Stimulated activated CD8-positive, alpha-beta memory T cell treated with anti-CD3 and anti-CD28 coated beads, Interleukin-15, amount 100 ng/mL, for 24 hours (primary cell): Measurements from ENCODE around the gene SERPINF2.
"Not testable (repeated sequence)": the region's sequence is repeated elsewhere in the genome, so short reads cannot be mapped to it uniquely, and the experiment has no call there.

Experiments
- DNase-seq: peaks from one replicate; pipeline ENCODE4 v3.0.0-alpha.2; 2020; ENCODE audit warnings: low read depth

The SERPINF2 gene

DNA sequence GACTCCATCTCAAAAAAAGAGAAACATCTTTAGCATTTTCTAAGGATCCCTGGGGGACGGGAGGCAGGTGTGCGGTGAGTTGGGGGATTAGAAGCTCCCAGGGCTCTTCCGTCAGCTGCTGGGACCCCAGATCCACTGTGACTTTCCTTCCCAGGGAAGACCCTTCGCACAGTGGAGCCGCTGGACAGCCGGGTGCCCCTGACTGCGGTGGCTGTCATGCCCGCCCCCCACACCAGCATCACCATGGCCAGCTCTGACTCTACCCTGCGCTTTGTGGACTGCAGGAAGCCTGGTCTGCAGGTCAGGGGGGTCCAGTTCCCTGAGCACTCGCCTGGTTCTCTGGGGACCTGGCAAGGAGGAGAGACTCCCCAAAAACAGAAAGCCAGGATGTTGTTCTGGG is 7.3 kb upstream of the SERPINF2 start:
- DNase-seq = no peak

DNA sequence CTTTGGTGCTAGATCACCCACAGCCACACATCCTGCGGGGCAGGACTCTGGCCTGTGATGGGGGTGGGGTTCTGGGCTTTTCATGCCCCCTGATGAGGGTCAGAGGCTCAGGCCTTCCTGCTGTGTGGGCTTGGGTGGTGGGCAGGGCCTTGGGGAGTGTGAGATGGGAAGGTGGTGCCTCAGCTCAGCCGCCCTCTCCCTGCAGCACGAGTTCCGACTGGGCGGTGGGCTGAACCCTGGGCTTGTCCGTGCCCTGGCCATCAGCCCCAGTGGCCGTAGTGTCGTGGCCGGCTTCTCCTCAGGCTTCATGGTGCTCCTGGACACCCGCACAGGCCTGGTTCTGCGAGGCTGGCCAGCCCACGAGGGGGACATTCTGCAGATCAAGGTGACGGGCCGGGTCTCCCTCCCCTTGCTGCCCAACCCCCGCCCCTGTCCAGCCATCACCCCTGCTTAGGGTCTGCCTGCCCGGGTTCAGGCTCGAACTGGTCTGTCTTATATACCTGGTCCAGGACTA is 6.8 kb upstream of the SERPINF2 start:
- no peak for DNase-seq

DNA sequence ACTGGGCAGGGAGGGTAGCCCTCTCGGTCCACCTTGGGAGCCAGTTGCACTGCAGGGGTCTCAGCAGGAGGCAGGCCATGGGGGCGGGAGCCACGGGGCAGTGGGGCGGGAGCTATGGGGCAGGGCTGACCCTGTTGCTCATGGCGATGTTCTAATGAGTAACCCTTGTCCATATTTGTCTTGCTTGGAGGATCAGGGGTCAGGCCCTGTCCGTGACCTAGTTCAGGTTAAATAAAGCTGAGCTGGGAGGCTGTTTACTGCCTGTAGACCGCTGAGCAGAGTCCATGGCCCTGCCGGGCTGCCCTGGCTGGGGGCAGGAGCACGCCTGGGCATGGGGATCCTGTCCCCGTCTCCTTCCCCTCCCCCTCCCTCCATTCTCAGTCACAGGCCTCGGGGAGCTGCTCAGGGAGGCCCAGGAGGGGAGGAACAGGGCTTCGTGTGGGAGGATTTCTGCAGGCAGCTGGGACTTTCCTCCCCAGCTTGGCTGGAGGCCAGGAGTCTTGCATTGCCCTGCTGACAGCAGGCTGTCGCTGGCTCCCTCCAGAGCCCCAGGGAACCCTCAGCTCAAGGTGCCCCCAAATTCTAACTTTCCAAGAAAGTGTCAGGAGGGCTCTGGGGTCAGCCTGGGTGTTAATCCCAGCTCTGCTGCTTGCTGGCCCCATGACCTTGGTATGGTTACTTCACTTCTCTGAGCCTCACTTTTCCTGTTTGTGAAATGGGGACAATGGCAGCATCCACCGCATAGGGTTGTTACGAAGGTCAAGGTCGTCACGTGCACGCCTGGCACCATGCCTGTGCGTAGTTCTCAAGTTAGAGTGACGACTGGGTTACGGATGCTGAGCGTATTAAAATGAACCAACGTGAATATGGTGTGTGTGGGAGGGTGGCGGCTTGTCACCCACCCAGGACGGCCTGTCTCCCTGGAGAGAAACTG is 6.1 kb upstream of the SERPINF2 start:
- no peak for DNase-seq

DNA sequence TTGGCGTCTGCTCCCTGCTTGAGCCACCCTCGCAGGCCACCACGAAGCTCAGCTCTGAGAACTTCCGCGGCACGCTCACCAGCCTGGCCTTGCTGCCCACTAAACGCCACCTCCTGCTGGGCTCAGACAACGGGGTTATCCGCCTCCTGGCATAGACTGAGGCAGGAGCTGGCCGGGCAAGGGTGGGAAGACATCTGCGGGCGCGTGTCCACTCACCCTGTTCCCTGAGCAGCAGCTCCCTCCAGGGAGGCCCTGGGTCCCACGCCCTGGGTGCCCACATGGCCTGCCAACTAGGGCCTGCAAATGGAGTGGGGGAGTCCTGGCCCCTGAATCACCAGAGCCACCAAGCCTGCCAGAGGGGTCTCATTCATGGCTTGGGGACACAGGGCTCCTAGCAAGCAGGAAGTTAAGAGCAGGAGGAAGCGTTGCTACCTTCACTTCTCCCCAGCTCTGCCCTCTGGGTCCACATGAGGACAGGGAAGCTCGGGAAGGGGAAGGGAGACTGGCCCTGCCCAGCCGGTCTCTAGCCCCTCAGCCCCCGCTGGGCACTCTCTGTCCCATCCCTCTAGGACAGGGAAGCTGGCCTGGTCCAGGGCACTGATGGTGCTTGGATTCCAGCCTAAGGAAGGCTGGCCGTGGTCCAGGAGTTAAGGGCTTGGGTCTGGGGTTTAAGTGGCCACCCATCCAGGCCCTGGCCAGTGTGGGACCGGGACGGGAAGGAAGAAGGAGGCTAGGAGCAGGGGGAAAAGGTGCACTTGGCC is 5.0 kb upstream of the SERPINF2 start:
- no peak for DNase-seq

DNA sequence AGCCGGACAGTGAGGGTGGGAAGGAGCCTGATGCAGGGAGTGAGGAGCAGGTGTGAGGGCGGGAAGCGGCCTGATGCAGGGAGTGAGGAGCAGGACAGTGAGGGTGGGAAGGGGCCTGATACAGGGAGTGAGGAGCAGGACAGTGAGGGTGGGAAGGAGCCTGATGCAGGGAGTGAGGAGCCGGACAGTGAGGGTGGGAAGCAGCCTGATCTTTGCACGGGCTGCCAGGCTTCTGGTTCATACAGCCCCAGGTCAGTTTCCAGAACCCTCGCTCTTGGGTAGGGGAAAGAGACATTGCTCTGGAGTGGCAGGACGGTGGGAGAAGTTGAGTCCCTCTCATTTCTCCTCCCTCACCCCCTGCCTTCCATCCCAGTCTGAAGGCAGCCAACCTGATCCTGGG is 772 bp upstream of the SERPINF2 start:
- not testable (repeated sequence) for DNase-seq

DNA sequence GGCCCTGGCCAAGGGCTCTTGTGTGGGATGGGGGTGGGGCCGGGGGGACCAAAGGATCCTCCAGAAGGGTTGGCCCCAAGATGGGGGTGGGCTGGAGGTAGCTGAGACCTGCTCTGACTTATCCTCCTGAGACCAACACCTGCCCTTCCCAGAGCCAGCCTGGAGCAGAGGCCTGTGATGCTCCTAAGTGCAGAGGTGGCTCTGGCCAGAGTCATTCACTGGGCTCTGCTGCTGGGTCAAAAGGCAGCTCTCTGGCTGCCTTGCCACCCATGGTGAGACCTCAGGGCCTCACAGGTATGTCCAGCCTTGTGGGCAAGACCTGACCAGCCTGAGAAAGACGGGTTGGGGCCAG is 393 bp downstream of the SERPINF2 start:
- no peak for DNase-seq

DNA sequence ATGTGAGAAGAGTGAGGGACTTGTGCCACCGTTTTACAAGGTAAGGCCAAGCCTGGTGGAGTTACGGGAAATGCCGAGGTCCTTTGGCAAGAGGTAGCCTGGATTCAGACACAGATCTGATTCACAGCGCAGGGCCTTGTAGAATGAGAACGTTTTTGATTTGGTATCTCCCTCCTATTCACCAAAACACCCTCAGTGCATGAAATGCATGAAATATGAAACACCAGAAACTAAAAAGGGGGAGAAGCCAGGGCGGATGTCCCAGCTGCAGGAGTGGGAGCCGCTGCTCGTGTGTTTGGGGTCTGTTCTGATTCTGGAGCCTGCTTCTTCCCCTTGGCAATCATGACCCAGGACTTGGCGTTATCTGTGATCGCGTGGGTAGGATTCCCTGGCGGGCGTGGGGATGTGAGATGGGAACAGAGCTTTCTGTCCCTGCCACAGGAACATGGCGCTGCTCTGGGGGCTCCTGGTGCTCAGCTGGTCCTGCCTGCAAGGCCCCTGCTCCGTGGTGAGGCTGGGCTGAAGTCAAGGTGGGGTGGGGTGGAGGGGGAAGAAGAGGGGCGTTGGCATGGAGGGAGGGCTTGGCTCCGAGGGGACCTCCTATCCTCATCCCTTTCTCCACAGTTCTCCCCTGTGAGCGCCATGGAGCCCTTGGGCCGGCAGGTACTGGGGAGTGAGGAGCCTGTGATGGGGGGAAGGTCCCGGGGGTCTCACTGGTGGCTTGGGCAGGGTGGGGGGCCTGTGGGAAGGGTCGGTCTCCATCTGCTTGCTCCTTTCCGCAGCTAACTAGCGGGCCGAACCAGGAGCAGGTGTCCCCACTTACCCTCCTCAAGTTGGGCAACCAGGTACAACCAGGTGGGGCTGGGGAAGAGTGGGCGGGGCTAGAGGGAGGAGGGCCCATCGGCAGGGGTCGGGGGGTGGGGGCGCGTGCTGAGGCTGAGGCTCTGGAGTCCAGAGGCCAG is 2.2 kb downstream of the SERPINF2 start:
- no peak for DNase-seq

DNA sequence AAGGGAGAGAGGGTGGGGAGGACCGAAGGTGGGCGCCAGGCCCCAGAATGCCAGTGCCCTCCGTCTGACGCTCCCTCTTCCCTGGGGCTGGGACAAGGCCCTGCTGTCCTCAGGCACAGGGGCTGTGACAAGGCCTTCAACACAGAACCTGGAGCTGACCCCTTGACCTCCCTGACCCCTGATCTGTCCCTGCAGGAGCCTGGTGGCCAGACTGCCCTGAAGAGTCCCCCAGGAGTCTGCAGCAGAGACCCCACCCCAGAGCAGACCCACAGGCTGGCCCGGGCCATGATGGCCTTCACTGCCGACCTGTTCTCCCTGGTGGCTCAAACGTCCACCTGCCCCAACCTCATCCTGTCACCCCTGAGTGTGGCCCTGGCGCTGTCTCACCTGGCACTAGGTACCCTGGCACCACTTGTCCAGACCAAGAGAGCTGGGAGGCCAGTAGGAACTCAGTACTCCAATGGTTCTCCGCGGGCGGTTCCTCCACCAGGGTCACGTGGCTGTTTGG is 2.9 kb downstream of the SERPINF2 start:
- DNase-seq = no peak

DNA sequence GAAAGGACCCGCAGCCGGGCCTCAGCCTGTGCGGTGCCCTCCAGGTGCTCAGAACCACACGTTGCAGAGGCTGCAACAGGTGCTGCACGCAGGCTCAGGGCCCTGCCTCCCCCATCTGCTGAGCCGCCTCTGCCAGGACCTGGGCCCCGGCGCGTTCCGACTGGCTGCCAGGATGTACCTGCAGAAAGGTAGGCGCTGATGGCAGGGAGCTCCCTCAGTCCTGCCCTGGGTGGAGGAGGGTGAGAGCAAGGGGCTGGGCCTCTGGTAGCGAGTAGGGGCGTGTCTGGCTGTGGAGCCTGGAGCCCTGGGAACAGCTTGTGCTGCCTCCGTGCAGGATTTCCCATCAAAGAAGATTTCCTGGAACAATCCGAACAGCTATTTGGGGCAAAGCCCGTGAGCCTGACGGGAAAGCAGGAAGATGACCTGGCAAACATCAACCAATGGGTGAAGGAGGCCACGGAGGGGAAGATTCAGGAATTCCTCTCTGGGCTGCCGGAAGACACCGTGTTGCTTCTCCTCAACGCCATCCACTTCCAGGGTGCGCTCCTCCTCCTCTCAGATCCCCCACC is 4.4 kb downstream of the SERPINF2 start:
- DNase-seq = no peak

DNA sequence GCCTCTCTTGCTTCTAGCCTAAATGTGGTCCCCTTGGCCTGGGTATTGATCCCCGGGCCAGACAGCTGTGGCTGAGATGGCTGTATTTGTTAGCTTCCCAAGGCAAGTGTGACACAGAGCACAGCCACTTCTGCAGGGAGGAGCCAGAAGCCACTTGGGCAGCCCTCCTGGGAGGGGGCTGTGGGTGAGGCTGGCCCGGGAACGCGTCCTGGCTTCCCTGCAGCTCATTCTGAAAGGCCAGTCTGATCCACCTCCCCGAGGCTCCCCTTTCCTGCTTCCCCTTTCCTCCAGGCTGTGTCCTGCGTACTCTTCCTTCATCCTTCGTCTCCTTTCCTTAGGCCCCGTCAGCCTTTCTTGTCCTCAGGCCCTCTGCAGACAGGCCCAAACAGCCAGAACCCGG is 8.0 kb downstream of the SERPINF2 start:
- DNase-seq = no peak

DNA sequence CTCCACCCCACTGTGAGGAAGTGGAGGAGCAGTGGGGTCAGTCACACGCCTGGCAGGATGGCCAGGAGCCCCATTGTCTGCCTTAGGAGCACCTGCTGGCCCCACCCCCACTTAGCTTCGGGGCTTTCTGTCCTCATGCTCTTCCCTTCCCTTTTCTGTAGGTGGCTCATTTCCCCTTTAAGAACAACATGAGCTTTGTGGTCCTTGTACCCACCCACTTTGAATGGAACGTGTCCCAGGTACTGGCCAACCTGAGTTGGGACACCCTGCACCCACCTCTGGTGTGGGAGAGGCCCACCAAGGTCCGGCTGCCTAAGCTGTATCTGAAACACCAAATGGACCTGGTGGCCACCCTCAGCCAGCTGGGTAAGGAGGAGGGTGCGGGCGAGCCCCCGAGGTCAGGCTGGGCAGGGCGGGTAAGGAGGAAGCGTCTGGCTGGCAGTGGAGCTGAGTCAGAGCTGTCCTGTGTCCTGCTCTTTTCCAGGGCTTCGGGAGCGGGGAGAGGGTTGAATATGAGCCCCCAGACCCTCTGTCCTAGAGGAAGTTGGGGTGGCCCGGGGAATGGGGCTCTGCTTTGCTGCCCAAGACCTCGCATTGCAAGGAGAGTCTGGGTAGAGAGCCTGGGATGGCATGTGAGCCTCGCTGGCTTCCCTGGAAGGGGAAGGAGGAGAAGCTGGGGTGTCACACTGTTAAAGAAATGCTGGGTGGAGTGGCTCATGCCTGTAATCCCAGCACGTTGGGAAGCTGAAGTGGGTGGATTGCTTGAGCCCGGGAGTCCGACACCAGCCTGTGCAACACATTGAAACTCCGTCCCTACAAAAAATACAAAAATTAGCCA is 10.0 kb downstream of the SERPINF2 start:
- no peak for DNase-seq

DNA sequence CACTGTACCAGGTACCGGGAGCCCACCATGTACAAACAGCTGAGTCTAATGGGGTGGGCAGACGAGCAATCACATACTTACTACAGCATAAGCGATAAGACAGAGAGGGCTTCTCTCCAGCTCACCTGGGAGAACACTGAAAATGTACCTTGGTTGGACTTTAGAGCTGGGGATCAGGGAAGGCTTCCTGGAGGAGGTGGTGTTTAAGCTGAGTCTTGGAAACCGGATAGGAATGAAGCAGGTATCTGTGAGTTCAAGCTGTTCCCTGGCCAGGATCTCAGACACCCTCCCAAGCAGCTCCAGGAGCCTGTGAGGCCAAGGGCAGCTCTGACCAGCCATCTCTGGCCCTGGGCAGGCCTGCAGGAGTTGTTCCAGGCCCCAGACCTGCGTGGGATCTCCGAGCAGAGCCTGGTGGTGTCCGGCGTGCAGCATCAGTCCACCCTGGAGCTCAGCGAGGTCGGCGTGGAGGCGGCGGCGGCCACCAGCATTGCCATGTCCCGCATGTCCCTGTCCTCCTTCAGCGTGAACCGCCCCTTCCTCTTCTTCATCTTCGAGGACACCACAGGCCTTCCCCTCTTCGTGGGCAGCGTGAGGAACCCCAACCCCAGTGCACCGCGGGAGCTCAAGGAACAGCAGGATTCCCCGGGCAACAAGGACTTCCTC is 11.2 kb downstream of the SERPINF2 start:
- DNase-seq = no peak

DNA sequence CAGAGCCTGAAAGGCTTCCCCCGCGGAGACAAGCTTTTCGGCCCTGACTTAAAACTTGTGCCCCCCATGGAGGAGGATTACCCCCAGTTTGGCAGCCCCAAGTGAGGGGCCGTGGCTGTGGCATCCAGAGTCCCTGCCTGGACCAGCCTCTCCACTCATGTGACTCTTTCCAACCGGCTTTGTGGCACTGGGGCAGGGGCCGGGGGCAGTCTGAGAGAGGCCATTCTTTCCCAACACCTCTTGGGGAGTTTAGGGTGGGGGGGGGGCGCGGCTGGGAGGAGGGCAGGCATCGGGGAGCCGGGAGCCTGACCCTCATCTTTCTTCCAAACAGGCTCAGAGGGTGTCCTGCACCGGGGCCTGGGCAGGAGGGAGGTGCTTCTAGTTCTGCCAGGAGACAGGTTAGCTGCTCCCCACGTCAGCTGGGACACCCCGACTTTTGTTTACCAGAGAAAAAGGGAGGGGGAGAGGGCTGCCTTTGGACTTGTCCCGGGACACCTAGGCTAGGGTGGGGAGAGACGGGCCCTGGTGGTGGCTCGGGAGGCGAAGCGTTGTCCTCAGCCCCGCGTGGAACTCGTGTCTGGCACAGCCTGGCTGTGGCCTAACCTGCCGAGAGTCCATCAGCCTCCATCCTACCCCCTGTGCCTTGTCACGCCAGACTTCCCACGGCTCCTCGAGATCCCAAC is 11.9 kb downstream of the SERPINF2 start:
- DNase-seq = no peak

DNA sequence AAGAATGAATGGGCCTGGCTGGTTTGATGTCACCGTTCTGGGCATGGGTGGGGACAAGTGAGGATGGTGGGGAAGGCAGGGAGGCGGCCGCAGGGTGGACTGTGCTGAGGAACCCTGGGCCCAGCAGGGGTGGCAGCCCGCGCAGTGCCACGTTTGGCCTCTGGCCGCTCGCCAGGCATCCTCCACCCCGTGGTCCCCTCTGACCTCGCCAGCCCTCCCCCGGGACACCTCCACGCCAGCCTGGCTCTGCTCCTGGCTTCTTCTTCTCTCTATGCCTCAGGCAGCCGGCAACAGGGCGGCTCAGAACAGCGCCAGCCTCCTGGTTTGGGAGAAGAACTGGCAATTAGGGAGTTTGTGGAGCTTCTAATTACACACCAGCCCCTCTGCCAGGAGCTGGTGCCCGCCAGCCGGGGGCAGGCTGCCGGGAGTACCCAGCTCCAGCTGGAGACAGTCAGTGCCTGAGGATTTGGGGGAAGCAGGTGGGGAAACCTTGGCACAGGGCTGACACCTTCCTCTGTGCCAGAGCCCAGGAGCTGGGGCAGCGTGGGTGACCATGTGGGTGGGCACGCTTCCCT is 12.7 kb downstream of the SERPINF2 start:
- DNase-seq = no peak

DNA sequence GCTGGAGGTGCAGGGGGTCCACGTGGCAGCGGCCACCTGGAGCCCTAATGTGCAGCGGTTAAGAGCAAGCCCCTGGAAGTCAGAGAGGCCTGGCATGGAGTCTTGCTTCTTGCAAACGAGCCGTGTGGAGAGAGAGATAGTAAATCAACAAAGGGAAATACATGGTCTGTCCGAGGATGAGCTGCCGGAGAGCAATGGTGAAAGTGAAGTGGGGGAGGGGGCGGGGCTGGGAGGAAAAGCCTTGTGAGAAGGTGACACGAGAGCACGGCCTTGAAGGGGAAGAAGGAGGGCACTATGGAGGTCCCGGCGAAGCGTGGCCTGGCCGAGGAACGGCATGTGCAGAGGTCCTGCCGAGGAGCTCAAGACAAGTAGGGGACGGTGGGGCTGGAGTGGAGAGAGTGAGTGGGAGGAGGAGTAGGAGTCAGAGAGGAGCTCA is 13.2 kb downstream of the SERPINF2 start:
- no peak for DNase-seq

DNA sequence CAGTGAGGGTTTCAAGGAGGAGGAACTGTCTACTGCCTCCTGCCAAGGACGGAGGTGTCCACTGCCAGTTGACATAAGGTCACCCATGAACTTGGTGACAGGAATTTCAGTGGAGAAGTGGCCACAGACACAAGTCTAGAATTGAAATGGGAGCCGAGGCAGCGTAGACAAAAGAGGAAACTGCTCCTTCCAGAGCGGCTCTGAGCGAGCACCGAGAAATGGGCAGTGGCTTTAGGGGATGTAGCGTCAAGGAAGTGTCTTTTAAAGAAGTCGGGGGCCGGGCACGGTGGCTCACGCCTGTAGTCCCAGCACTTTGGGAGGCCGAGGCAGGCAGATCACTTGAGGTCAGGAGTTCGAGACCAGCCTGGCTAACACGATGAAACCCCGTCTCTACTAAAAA is 16.1 kb downstream of the SERPINF2 start:
- no peak for DNase-seq

DNA sequence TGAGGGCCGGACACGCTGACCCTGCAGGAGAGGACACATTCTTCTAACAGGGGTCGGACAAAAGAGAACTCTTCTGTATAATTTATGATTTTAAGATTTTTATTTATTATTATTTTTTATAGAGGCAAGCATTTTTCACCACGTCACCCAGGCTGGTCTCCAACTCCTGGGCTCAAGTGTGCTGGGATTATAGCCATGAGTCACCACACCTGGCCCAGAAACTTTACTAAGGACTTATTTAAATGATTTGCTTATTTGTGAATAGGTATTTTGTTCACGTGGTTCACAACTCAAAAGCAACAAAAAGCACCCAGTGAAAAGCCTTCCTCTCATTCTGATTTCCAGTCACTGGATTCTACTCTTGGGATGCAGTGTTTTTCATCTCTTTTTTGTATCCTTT is 16.9 kb downstream of the SERPINF2 start:
- no peak for DNase-seq

DNA sequence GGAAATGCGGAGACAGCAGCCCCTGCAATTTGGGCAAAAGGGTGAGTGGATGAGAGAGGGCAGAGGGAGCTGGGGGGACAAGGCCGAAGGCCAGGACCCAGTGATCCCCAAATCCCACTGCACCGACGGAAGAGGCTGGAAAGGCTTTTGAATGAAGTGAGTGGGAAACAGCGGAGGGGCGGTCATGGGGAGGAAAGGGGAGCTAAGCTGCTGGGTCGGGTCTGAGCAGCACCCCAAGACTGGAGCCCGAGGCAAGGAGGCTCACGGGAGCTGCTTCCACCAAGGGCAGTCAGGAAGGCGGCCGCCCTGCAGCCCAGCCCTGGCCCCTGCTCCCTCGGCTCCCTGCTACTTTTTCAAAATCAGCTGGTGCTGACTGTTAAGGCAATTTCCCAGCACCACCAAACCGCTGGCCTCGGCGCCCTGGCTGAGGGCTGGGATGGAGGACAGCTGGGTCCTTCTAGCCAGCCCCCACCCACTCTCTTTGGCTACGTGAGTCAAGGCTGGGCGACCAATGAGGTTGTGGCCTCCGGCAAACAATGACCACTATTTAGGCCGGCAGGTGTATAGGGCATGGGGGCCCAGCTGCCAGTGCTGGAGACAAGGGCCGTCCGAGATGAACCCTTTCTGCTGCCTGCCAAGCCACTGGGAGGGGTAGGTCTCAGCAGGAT is 19.7 kb downstream of the SERPINF2 start:
- no peak for DNase-seq
